Vagina (tissue), 2 donors: ENCODE measurements around the gene KLHDC8A. TPM values are rescaled to one million over a fixed set of nuclear protein-coding genes. Genes with fewer than 3 reads are reported as not detected.

Source experiments
- DNase-seq, 2 donors: peaks; one replicate each; pipeline ENCODE4 v3.0.0-alpha.2; 2017; ENCODE audit errors: extremely low spot score in 2 of 2
- H3K27ac ChIP-seq: fragments of 200-600 bp; sonication (generic); one replicate; pipeline ENCODE4 v1.5.1; 2019
- H3K27me3 ChIP-seq: fragments of 200-600 bp; sonication (generic); one replicate; pipeline ENCODE4 v1.5.1; 2019
- H3K36me3 ChIP-seq, 2 donors: fragments of 200-600 bp; sonication (generic); one replicate each; pipeline ENCODE4 v1.5.1; 2017 to 2019
- H3K4me1 ChIP-seq: fragments of 200-600 bp; sonication (generic); one replicate; pipeline ENCODE4 v1.5.1; 2019
- H3K4me3 ChIP-seq, 2 donors: fragments of 200-600 bp; sonication (generic); 1 replicate in 1 of 2; 2 replicates in 1 of 2; pipeline ENCODE4 v1.5.1; 2016 to 2019
- H3K9me3 ChIP-seq: fragments of 200-600 bp; sonication (generic); one replicate; pipeline ENCODE4 v1.5.1; 2019
- POLR2A ChIP-seq, 2 donors: fragments of 450-650 bp; IDR thresholded peaks; one replicate each; pipeline ENCODE4 v1.6.1; 2017; ENCODE audit warnings: antibody characterized with exemption in 2 of 2, mild to moderate bottlenecking in 2 of 2, moderate library complexity in 2 of 2
- POLR2AphosphoS5 ChIP-seq, 2 donors: sonication (generic); formaldehyde crosslinking; IDR thresholded peaks; one replicate each; pipeline ENCODE4 v1.9.0; 2017; ENCODE audit warnings: antibody characterized with exemption in 2 of 2, mild to moderate bottlenecking in 2 of 2, low read depth in 1 of 2; ENCODE audit not compliant: insufficient read depth in 1 of 2
- intact Hi-C: fragments of 100-400 bp; cut with DNase I; formaldehyde crosslinking; loops from one replicate; pipeline ENCODE4 v1.15.1; 2023
- total RNA-seq: library from RNA; depleted of rRNA; stranded (reverse); fragments of >200 nt; gene quantifications from one replicate; pipeline ENCODE4 v1.2.3, GENCODE V29; 2016
- TF ChIP-seq, protein P1 (sequence below), 3 experiments: fragments of 450-650 bp in 2 of 3; fragments of 200-600 bp in 1 of 3; sonication (generic) in 1 of 3; IDR thresholded peaks; one replicate each; pipeline ENCODE4 v1.5.1; 2017 to 2019; ENCODE audit warnings: antibody characterized with exemption in 3 of 3, mild to moderate bottlenecking in 2 of 3, moderate library complexity in 2 of 3

KLHDC8A gene
- total RNA-seq, 1 donor from 2014 or later: not detected

DNA sequence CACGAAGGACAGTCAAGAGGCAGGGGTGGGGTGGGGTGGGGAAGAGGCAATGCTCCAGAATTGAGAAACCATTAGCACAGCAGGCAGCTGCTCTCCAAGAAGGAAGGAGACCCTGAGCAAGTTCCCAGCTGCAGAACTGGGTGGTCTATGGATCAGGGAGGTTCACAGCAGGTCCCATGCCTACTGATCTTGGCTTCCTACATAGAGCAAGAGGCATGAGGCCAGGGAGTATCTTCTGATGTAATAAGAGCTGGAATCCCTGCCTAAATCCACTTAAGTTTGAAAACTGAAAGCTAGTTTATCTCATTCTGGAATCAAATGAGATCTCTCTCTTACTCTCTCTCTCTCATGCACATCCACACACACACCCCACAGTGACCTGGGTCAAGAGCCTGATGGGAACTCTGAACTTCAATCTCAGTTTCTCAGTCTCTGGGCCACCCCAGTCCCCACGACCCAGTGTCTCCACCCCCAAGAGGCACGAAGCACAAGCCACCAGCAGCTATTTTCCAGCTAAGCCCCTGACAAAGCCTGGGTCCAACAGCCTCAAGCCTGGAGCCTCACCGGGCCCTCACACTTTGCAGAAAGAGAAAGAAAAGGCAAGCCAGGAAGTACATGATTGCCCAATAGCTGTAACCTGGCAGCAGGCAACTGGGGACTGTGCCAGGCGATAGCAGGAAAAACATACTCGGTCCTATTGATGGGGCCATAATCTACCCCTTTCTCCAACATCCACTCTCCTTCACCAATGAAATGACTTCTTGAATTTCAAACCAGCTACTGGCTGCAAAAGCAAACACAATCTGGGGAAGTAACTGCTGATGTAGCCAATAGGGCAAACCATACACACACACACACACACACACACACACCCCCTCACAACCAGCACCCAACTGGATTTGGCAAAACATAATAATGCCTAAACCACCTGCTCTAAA lies 37.4 kb downstream of the KLHDC8A start:
- Histone ChIP-seq H3K4me3 (peak overlapping the region in 1 of 2 donors; percentile 78), H3K27ac (peak overlapping the region; percentile 81), H3K27me3 (no peaks in the 10 kb centered on the region), H3K36me3 (no peaks in the 10 kb centered on the region), H3K4me1 (peaks cover 47% of the 10 kb centered on the region), H3K9me3 (no peaks in the 10 kb centered on the region)
- no peak for DNase-seq
- TF ChIP-seq, protein P1, sequence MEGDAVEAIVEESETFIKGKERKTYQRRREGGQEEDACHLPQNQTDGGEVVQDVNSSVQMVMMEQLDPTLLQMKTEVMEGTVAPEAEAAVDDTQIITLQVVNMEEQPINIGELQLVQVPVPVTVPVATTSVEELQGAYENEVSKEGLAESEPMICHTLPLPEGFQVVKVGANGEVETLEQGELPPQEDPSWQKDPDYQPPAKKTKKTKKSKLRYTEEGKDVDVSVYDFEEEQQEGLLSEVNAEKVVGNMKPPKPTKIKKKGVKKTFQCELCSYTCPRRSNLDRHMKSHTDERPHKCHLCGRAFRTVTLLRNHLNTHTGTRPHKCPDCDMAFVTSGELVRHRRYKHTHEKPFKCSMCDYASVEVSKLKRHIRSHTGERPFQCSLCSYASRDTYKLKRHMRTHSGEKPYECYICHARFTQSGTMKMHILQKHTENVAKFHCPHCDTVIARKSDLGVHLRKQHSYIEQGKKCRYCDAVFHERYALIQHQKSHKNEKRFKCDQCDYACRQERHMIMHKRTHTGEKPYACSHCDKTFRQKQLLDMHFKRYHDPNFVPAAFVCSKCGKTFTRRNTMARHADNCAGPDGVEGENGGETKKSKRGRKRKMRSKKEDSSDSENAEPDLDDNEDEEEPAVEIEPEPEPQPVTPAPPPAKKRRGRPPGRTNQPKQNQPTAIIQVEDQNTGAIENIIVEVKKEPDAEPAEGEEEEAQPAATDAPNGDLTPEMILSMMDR (IDR thresholded peaks at IDR 0.05): no peak
- TF ChIP-seq POLR2A (IDR thresholded peaks at IDR 0.05): no peak
- TF ChIP-seq POLR2AphosphoS5 (IDR thresholded peaks at IDR 0.05; ENCODE audit: insufficient read depth in 1 of 2, low read depth in 1 of 2): no peak
- intact Hi-C loops: no loop called here

GRCh38 chr1:205318231-205318991 lies 38.3 kb downstream of the KLHDC8A start:
- Histone ChIP-seq H3K27ac (peak overlapping the region; percentile 1), H3K36me3 (no peaks in the 10 kb centered on the region), H3K27me3 (no peaks in the 10 kb centered on the region), H3K4me1 (peaks cover 55% of the 10 kb centered on the region), H3K9me3 (no peaks in the 10 kb centered on the region), H3K4me3 (peak overlapping the region in 1 of 2 donors; percentile 78)
- TF ChIP-seq, protein P1 (IDR thresholded peaks at IDR 0.05): no peak
- TF ChIP-seq POLR2A (IDR thresholded peaks at IDR 0.05) (no peak), POLR2AphosphoS5 (IDR thresholded peaks at IDR 0.05; ENCODE audit: insufficient read depth in 1 of 2, low read depth in 1 of 2) (no peak)
- intact Hi-C loops: no loop called here
- no peak for DNase-seq

GRCh38 chr1:205317311-205317917 lies 39.3 kb downstream of the KLHDC8A start:
- Histone ChIP-seq H3K4me3 (no peak overlapping the region), H3K4me1 (peaks cover 62% of the 10 kb centered on the region), H3K36me3 (no peaks in the 10 kb centered on the region), H3K9me3 (no peaks in the 10 kb centered on the region), H3K27me3 (no peaks in the 10 kb centered on the region), H3K27ac (peak overlapping the region; percentile 14)
- DNase-seq: no peak
- TF ChIP-seq POLR2A (IDR thresholded peaks at IDR 0.05): no peak
- TF ChIP-seq POLR2AphosphoS5 (IDR thresholded peaks at IDR 0.05; ENCODE audit: insufficient read depth in 1 of 2, low read depth in 1 of 2): no peak
- TF ChIP-seq, protein P1 (IDR thresholded peaks at IDR 0.05): no peak
- intact Hi-C loops: no loop called here

DNA sequence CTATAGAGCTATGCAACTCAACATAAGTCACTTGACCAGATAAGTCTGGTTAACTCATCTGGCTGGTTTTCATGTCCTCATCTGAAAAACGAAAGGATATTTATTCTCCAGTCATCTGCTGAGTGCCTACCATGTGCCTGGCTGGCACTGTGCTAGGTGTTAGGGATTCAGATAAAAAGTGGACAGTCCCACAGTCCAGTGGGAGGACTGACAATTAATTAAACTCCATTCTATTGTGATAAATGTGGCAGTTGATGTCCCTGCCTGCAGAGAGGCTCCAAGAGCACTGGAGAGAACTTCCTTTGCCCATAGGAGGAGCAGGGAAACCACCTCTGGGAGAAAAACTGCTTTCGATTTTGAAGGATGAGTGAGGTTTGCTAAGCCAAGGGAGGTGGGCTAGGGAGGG lies 40.6 kb downstream of the KLHDC8A start:
- H3K4me1 ChIP-seq: peaks cover 62% of the 10 kb centered on the region
- no peaks in the 10 kb centered on the region for H3K36me3 ChIP-seq
- H3K27me3 ChIP-seq: no peaks in the 10 kb centered on the region
- no peak overlapping the region for H3K27ac ChIP-seq
- no peak overlapping the region for H3K4me3 ChIP-seq
- DNase-seq: no peak
- TF ChIP-seq POLR2A (IDR thresholded peaks at IDR 0.05): no peak
- TF ChIP-seq, protein P1 (IDR thresholded peaks at IDR 0.05): no peak
- no peak for TF ChIP-seq POLR2AphosphoS5 (IDR thresholded peaks at IDR 0.05; ENCODE audit: insufficient read depth in 1 of 2, low read depth in 1 of 2)
- H3K9me3 ChIP-seq: no peaks in the 10 kb centered on the region
- intact Hi-C loops: no loop called here
